GM18517 (cell line): ENCODE results near the gene STAT3.
"Not testable (repeated sequence)": the region's sequence is repeated elsewhere in the genome, so short reads cannot be mapped to it uniquely, and the experiment has no call there.

Experiments
- ATAC-seq: cut with Tn5 transposase; IDR thresholded peaks from one replicate; pipeline ENCODE4 v1.9.1; 2021; ENCODE audit warnings: mild to moderate bottlenecking, moderate library complexity; ENCODE audit not compliant: unreplicated experiment

Gene STAT3

GRCh38 chr17:42303694-42304093 is 84.5 kb downstream of the STAT3 start:
- no peak for ATAC-seq

DNA sequence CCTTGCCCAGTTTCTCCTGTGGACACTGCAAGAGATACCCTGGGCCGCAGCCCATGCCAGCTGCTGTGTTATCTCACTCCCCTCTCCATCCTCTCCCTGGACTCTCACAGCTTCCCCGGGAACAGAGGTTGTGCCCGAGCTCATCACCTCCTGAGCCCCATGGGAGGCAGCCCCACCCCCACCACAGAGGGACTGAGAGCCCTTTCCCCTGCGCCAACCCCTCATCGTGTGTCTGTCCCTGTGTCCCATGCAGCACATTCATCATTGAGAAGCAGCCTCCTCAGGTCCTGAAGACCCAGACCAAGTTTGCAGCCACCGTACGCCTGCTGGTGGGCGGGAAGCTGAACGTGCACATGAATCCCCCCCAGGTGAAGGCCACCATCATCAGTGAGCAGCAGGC is 87.2 kb downstream of the STAT3 start:
- ATAC-seq, result no peak

GRCh38 chr17:42299913-42300312 is 88.3 kb downstream of the STAT3 start:
- ATAC-seq, result not testable (repeated sequence)

- not testable (repeated sequence) for ATAC-seq
Observed at GRCh38 chr17:42299361-42299760, 88.9 kb downstream of the STAT3 start.

DNA sequence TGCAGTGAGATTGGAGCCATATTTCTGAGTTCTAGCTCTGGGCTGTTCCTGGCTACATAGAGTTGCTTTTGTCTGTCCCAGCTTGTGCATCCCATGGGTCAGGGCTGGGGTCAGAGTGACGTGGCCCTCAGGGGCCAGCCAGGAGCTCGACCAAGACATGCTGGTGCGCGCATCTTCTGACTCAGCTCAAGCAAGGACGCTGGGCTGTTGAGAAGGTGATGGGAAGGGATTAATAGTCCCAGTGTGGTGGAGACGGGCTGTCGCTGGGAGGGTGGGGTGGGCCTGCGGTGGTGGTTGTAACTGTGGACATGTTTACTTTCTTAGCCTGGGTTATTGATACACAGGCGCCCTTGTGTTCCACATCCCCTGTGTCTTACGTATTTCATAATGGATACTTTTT is 90.5 kb downstream of the STAT3 start:
- not testable (repeated sequence) for ATAC-seq

DNA sequence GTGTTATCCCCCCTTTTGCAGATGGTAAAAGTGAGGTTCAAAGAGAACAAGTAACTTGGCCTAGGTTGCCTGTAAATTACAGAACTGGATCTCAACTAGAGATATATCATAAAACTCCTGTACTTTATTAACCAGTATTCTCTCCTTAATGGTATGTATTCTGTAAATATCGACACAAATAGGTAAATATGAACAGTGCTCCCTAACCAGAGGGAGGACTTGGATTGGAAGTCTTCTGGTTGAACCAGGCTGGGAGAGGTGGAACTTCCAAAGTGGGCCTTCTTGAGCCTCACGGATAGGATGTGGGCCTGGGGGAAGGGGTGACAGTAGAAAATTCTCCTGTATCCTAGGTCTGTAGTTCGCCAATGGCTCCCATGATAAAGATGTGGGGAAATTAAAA is 92.2 kb downstream of the STAT3 start:
- ATAC-seq, result no peak

- no peak for ATAC-seq
Observed at GRCh38 chr17:42294469-42295398, 93.5 kb downstream of the STAT3 start.

DNA sequence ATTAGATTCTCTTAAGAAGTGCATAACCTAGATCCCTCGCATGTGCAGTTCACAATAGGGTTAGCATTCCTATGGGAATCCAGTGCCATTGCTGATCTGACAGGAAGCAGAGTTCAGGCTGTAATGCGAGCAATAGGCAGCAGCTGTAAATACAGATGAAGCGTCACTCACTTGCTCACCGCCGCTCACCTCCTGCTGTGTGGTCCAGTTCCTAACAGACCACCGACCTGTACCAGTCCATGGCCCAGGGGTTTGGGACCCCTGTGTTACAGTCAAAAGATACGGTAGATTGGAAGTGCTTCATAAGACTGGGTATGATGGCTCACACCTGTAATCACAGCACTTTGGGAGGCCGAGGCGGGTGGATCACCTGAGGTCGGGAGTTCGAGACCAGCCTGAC is 97.1 kb downstream of the STAT3 start:
- no peak for ATAC-seq

GRCh38 chr17:42290577-42290976 is 97.7 kb downstream of the STAT3 start:
- no peak for ATAC-seq

DNA sequence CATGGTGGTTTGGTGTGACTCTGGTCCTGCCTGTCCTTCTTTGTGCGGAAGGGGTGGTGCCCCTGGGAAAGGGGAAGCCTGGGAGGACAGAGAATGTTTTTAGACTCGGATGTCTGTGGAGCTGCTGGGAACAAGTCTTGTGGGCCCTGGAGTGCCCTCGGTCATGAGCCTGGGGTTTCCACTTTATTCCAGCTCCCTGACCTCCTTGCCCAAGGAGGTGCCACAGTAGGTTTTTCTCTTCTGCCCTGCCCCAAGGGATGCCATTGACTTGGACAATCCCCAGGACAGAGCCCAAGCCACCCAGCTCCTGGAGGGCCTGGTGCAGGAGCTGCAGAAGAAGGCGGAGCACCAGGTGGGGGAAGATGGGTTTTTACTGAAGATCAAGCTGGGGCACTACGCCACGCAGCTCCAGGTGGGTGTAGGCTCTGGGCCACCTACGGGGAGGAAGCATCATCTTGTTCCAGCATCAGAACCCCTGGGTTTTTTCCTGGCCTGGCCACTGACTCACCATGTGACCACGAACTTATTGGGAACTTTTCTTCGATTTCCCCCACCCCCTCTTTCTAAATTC is 98.5 kb downstream of the STAT3 start:
- no peak for ATAC-seq

DNA sequence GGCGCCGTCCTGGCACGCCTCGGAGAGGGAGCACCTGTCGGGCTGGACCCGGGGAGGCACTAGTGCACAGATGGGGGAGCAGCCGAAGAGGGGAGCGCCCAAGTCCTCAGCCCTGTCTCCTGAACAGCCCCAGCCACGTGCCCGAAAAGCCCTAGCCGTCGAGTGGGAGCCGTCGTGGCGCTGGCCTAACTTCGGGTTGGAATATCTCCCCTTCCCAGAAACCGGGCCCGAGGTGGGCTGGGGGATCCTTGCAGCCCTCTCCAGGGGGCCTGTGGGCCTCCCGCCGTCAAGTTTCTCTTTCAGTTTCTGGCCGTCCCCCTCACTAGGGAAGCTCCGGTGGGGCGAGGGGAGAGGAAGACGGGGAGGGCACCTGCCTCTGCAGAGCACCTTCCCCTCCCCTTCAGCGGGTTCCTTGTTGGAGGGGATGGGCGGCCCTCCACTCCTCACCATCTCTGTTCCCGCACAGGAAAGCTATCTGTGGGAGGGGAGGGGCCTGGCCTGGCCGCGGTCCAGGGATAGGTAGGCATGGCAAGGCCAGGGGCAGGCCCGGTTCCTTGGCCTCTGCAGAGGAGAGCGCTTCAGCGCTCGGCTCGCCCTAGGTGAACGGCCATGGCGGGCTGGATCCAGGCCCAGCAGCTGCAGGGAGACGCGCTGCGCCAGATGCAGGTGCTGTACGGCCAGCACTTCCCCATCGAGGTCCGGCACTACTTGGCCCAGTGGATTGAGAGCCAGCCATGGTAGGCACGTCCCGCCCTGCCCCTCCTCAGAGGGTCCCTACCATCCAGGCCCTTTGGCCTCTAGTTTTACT is 99.2 kb downstream of the STAT3 start:
- ATAC-seq, result peak; percentile 18

GRCh38 chr17:42287977-42288802 is 100.1 kb downstream of the STAT3 start, which contains the start of gene STAT5A:
Gene STAT5A, plus strand, starts transcription at chr17:42288498. Its CDS starts 914 bp downstream, at chr17:42289412.
- ATAC-seq, result peak; percentile 42

GRCh38 chr17:42287305-42287976 is 100.8 kb downstream of the STAT3 start:
- no peak for ATAC-seq

DNA sequence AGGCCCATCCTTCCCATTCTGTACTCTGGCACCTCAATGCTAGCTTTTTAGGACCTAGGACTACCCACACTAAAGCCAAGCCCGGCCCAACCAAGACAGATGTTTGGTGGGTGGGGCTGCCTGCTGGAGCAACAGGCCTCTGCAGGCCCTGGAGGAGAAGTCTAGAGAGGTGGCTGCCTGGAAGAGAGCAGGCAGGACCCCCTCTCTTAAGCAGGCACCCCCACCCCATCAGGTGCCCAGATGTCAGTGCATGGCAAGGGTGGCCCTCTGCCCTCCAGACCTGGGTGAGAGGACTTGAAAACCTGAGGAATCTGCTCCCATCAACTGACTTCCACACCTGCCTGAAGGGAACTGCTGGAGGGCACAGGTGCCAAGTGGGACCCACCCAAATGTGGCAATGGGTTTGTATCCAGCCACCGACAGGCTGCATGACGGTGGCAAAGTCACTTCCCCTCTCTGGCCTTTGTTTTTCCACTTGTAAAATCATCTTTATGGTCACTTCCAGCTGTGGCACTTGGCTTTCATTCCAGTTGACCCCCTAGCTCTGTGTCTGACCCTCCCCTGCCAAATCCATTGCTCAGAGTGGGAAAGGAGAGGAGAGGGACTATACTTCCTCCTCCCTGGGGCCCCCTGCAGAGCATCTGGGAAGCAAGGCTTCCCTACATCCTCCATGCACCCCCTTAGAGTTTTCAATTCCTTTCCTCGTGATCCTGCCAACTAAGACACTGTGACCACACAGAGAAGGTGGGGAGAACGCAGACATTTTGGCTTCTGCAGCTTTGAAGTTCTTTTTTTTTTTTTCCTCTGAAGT is 101.6 kb downstream of the STAT3 start:
- ATAC-seq, result no peak

- no peak for ATAC-seq
Observed at GRCh38 chr17:42285346-42286050, 102.7 kb downstream of the STAT3 start.

GRCh38 chr17:42284566-42284965 is 103.7 kb downstream of the STAT3 start:
- no peak for ATAC-seq

- no peak for ATAC-seq
Observed at GRCh38 chr17:42284024-42284369, 104.2 kb downstream of the STAT3 start.

GRCh38 chr17:42283241-42284023 is 104.8 kb downstream of the STAT3 start:
- ATAC-seq, result no peak
